Mesenchymal stem cell (in vitro differentiated cells and primary cell): ENCODE measurements around the gene MTHFD1L.

Experiments used
- DNase-seq: peaks from one replicate; pipeline ENCODE4 v3.0.0-alpha.2; 2013
- H2AFZ ChIP-seq: one replicate; pipeline ENCODE4 v1.6.1; 2013; ENCODE audit warnings: low read depth, mild to moderate bottlenecking, control low read depth, inconsistent platforms, low read length, moderate library complexity
- H2AK5ac ChIP-seq: 2 replicates; pipeline ENCODE4 v1.6.1; 2013; ENCODE audit warnings: low read length, moderate library complexity, mild to moderate bottlenecking, inconsistent platforms; ENCODE audit not compliant: severe bottlenecking
- H2BK120ac ChIP-seq: one replicate; pipeline ENCODE4 v1.6.1; 2013; ENCODE audit warnings: low read depth, mild to moderate bottlenecking, inconsistent platforms, low read length, moderate library complexity
- H2BK12ac ChIP-seq, 2 experiments: one replicate each; pipeline ENCODE4 v1.6.1; 2013; ENCODE audit warnings: inconsistent platforms in 2 of 2, low read length in 2 of 2, mild to moderate bottlenecking in 2 of 2, moderate library complexity in 2 of 2, control low read depth in 1 of 2
- H2BK15ac ChIP-seq: one replicate; pipeline ENCODE4 v1.6.1; 2013; ENCODE audit warnings: mild to moderate bottlenecking, low read depth, inconsistent platforms; ENCODE audit not compliant: poor library complexity, severe bottlenecking
- H2BK5ac ChIP-seq: 2 replicates; pipeline ENCODE4 v1.6.1; 2013; ENCODE audit warnings: low read depth, mild to moderate bottlenecking, low read length, control low read depth, inconsistent platforms; ENCODE audit not compliant: poor library complexity, severe bottlenecking
- H3K14ac ChIP-seq, 2 experiments: one replicate each; pipeline ENCODE4 v1.6.1; 2013; ENCODE audit warnings: inconsistent platforms in 2 of 2, low read length in 2 of 2, control low read depth in 1 of 2, mild to moderate bottlenecking in 1 of 2, moderate library complexity in 1 of 2
- H3K18ac ChIP-seq, 2 experiments: one replicate each; pipeline ENCODE4 v1.6.1; 2013; ENCODE audit warnings: inconsistent platforms in 2 of 2, low read length in 2 of 2, control low read depth in 1 of 2, low read depth in 1 of 2, mild to moderate bottlenecking in 1 of 2
- H3K23ac ChIP-seq, 2 experiments: one replicate each; pipeline ENCODE4 v1.6.1; 2013; ENCODE audit warnings: inconsistent platforms in 2 of 2, low read length in 2 of 2, mild to moderate bottlenecking in 2 of 2, moderate library complexity in 2 of 2, control low read depth in 1 of 2
- H3K27ac ChIP-seq: 2 replicates; pipeline ENCODE4 v1.5.1; 2013; ENCODE audit warnings: mild to moderate bottlenecking, moderate library complexity, low read length, control low read depth, inconsistent platforms; ENCODE audit not compliant: poor library complexity, severe bottlenecking
- H3K27me3 ChIP-seq, 2 experiments: 2 replicates each; pipeline versions ENCODE4 v1.6.1 to v1.7.0; 2013; ENCODE audit warnings: low read length in 2 of 2, mild to moderate bottlenecking in 2 of 2, moderate library complexity in 2 of 2, control low read depth in 1 of 2, inconsistent platforms in 1 of 2; ENCODE audit not compliant: control insufficient read depth in 1 of 2, insufficient read depth in 1 of 2
- H3K36me3 ChIP-seq, 2 experiments: 2 replicates each; pipeline versions ENCODE4 v1.6.1 to v1.7.0; 2013; ENCODE audit warnings: low read length in 2 of 2, control low read depth in 1 of 2, inconsistent platforms in 1 of 2, low read depth in 1 of 2, mild to moderate bottlenecking in 1 of 2; ENCODE audit not compliant: insufficient read depth in 2 of 2, control insufficient read depth in 1 of 2
- H3K4ac ChIP-seq, 2 experiments: one replicate each; pipeline ENCODE4 v1.6.1; 2013; ENCODE audit warnings: inconsistent platforms in 2 of 2, low read length in 2 of 2, mild to moderate bottlenecking in 2 of 2, moderate library complexity in 2 of 2, control low read depth in 1 of 2, low read depth in 1 of 2
- H3K4me1 ChIP-seq: 2 replicates; pipeline ENCODE4 v1.6.1; 2013; ENCODE audit warnings: low read depth, low read length, control low read depth; ENCODE audit not compliant: control insufficient read depth, insufficient read depth
- H3K4me2 ChIP-seq: 2 replicates; pipeline ENCODE4 v1.6.1; 2013; ENCODE audit warnings: low read length, mild to moderate bottlenecking, inconsistent platforms; ENCODE audit not compliant: poor library complexity, severe bottlenecking
- H3K4me3 ChIP-seq, 2 experiments: 2 replicates each; pipeline versions ENCODE4 v1.5.1 to v1.7.0; 2013; ENCODE audit warnings: low read length in 2 of 2, mild to moderate bottlenecking in 2 of 2, control low read depth in 1 of 2, low read depth in 1 of 2; ENCODE audit not compliant: insufficient read depth in 1 of 2
- H3K79me1 ChIP-seq: replicated peaks from 2 replicates; pipeline ENCODE4 v1.6.1; 2013; ENCODE audit warnings: mild to moderate bottlenecking, control low read depth, low read length, inconsistent platforms; ENCODE audit not compliant: poor library complexity, severe bottlenecking
- H3K9ac ChIP-seq: 2 replicates; pipeline ENCODE4 v1.7.0; 2013; ENCODE audit warnings: mild to moderate bottlenecking, low read length, moderate library complexity
- H3K9me3 ChIP-seq: 2 replicates; pipeline ENCODE4 v1.7.0; 2013; ENCODE audit warnings: mild to moderate bottlenecking, low read length; ENCODE audit not compliant: control insufficient read depth
- H4K8ac ChIP-seq: one replicate; pipeline ENCODE4 v1.6.1; 2013; ENCODE audit warnings: inconsistent platforms, mild to moderate bottlenecking, low read length, moderate library complexity
- H4K91ac ChIP-seq: one replicate; pipeline ENCODE4 v1.6.1; 2013; ENCODE audit warnings: mild to moderate bottlenecking, low read length, inconsistent platforms
- WGBS: methylation state at CpG from one replicate; pipeline ENCODE4 v1.1.7; 2013; ENCODE audit warnings: mixed read lengths; 5-methylcytosine and 5-hydroxymethylcytosine counted together

The MTHFD1L gene

DNA sequence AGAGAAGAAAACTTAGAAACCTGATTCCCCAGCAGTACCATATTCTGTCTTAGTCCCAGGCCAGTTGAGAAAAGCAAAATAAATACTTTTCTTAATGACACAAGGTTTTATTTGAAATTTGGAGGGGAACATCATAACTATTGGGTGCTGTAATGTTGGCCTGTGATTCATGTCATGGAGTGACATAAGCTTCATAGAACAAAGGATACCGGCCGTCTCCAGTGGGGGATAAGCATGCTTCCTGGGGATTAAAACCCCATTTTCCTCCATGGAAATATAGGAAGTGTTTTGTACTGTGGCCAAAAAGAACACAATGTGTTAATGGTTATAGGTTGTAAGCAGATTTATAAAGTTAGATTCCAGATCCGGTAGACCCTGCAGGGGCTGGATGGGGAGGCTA lies 18.0 kb downstream of the MTHFD1L start:
- Histone ChIP-seq H3K4me3 (no peak overlapping the region), H3K18ac (no peak overlapping the region), H3K4me1 (no peaks in the 10 kb centered on the region), H2BK120ac (no peak overlapping the region), H2AK5ac (no peak overlapping the region), H4K91ac (peak overlapping the region; percentile 68), H2BK12ac (no peak overlapping the region), H3K14ac (no peak overlapping the region), H3K9me3 (no peaks in the 10 kb centered on the region), H2BK5ac (no peak overlapping the region), H3K27ac (no peak overlapping the region), H3K4me2 (no peak overlapping the region), H3K23ac (no peak overlapping the region), H3K36me3 (peaks cover 25 to 64% of the 10 kb centered on the region in 2 experiments), H3K9ac (peak overlapping the region; percentile 20), H2BK15ac (no peak overlapping the region), H2AFZ (no peak overlapping the region), H3K79me1 (peaks cover 23% of the 10 kb centered on the region), H3K4ac (no peak overlapping the region), H3K27me3 (no peaks in the 10 kb centered on the region), H4K8ac (no peak overlapping the region)
- DNase-seq: no peak
- WGBS: 92% methylated on average over 3 of the region's 3 CpGs

DNA sequence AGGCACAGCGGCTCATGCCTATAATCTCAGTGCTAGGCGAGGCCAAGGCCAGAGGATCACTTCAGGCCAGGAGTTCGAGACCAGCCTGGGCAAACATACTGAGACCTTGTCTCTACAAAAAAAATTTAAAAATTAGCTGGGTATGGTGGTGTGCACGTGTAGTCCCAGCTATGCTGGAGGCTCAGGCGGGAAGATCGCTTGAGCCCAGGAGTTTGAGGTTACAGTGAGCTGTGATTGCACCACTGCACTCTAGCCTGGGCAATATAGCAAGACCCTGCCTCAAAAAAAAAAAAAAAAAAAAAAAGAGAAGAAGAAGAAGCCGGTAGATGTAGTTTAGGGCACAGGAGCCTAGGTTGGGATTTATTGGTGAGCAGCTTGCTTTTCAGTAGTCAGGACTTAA lies 20.7 kb downstream of the MTHFD1L start:
- no peak overlapping the region for H2BK5ac ChIP-seq
- H3K9me3 ChIP-seq: no peaks in the 10 kb centered on the region
- no peak overlapping the region for H3K23ac ChIP-seq
- no peaks in the 10 kb centered on the region for H3K27me3 ChIP-seq
- H3K4me1 ChIP-seq: no peaks in the 10 kb centered on the region
- H3K9ac ChIP-seq: no peak overlapping the region
- H2AK5ac ChIP-seq: no peak overlapping the region
- no peak overlapping the region for H3K27ac ChIP-seq
- no peak overlapping the region for H3K4me2 ChIP-seq
- no peak overlapping the region for H2BK12ac ChIP-seq
- no peak overlapping the region for H3K14ac ChIP-seq
- no peak overlapping the region for H3K4ac ChIP-seq
- no peak overlapping the region for H2BK120ac ChIP-seq
- no peak overlapping the region for H4K8ac ChIP-seq
- no peak overlapping the region for H2BK15ac ChIP-seq
- H2AFZ ChIP-seq: no peak overlapping the region
- no peak overlapping the region for H4K91ac ChIP-seq
- DNase-seq: no peak
- peaks cover 19% of the 10 kb centered on the region for H3K79me1 ChIP-seq
- 96% methylated on average over 6 of the region's 7 CpGs for WGBS
- H3K36me3 ChIP-seq: peaks cover 34 to 67% of the 10 kb centered on the region in 2 experiments
- no peak overlapping the region for H3K4me3 ChIP-seq
- no peak overlapping the region for H3K18ac ChIP-seq

DNA sequence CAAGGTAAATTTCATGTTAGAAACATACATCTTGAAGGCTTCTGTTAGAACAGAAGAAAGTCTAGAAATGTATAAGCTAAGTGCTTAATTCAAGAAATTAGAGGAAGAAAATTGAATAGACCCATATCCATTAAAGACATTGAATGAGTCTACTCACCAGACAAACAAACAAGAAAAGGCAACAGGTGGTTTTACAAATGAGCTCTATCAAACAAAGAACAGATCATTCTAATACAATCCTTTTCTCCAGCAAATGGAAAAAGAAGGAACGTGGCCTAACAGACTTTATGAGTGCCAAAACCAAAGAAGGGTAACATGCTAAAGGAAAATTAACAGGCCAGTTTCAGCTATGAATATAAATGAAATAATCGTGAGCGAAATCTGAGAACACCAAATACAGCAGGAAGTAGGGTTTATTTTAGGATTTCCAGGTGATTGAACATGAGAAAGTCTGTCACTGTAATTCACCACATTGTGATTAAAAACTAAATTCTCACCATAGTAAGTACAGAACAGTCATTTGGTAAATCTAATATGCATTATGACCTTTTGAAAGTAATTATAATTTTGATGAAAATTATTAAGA lies 22.6 kb downstream of the MTHFD1L start:
- H3K4ac ChIP-seq: no peak overlapping the region
- H3K23ac ChIP-seq: no peak overlapping the region
- no peak overlapping the region for H3K4me2 ChIP-seq
- no peak overlapping the region for H3K18ac ChIP-seq
- WGBS: 97% methylated on average over 3 of the region's 3 CpGs
- H2BK15ac ChIP-seq: no peak overlapping the region
- peaks cover 25% of the 10 kb centered on the region for H3K79me1 ChIP-seq
- H4K8ac ChIP-seq: no peak overlapping the region
- peaks cover 37 to 67% of the 10 kb centered on the region in 2 experiments for H3K36me3 ChIP-seq
- H2AK5ac ChIP-seq: no peak overlapping the region
- H3K27ac ChIP-seq: no peak overlapping the region
- no peak overlapping the region for H3K4me3 ChIP-seq
- H3K4me1 ChIP-seq: no peaks in the 10 kb centered on the region
- H4K91ac ChIP-seq: no peak overlapping the region
- no peak overlapping the region for H2BK5ac ChIP-seq
- H2AFZ ChIP-seq: no peak overlapping the region
- no peak overlapping the region for H3K14ac ChIP-seq
- H3K9me3 ChIP-seq: no peaks in the 10 kb centered on the region
- no peak overlapping the region for H2BK120ac ChIP-seq
- H3K9ac ChIP-seq: no peak overlapping the region
- no peaks in the 10 kb centered on the region for H3K27me3 ChIP-seq
- DNase-seq: no peak
- no peak overlapping the region for H2BK12ac ChIP-seq

DNA sequence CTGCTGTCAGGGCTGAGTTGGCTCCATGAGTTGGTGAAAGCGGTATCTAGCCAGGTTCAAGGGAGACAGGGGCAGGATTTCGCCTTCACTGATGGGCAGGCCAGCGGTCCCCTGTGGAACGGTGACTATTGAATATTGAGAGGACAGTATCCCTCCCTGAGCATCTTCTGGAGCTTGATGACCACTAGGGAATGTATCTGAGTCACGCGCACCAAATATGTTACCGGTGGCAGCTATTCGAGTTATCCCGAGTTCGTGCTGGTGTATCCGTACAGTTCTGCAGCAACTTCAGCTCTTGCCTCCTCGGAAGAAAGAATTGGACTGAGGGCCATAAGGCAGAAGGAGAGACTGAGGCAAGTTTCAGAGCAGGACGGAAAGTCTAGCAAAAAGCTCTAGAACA lies 24.8 kb downstream of the MTHFD1L start:
- H4K91ac ChIP-seq: no peak overlapping the region
- H2BK5ac ChIP-seq: no peak overlapping the region
- WGBS: 89% methylated on average over 13 of the region's 13 CpGs
- peaks cover 16% of the 10 kb centered on the region for H3K79me1 ChIP-seq
- no peak overlapping the region for H3K27ac ChIP-seq
- no peak overlapping the region for H2BK12ac ChIP-seq
- no peak overlapping the region for H2BK120ac ChIP-seq
- peaks cover 30 to 51% of the 10 kb centered on the region in 2 experiments for H3K36me3 ChIP-seq
- no peak overlapping the region for H2AFZ ChIP-seq
- no peaks in the 10 kb centered on the region for H3K27me3 ChIP-seq
- no peak overlapping the region for H3K4me2 ChIP-seq
- peak overlapping the region; percentile 38 for H4K8ac ChIP-seq
- H3K9ac ChIP-seq: no peak overlapping the region
- no peak overlapping the region for H3K4ac ChIP-seq
- no peak overlapping the region for H3K23ac ChIP-seq
- H3K14ac ChIP-seq: no peak overlapping the region
- H3K4me3 ChIP-seq: no peak overlapping the region
- H2AK5ac ChIP-seq: peak overlapping the region; percentile 28
- no peak overlapping the region for H2BK15ac ChIP-seq
- H3K9me3 ChIP-seq: no peaks in the 10 kb centered on the region
- DNase-seq: no peak
- H3K4me1 ChIP-seq: peaks cover 7% of the 10 kb centered on the region
- no peak overlapping the region for H3K18ac ChIP-seq
